COLO668 (cell line): ENCODE measurements around the gene GNB5.
"Not testable (repeated sequence)": the region's sequence is repeated elsewhere in the genome, so short reads cannot be mapped to it uniquely, and the experiment has no call there.

Experiments used
- DNase-seq: peaks from one replicate; lab custom pipeline; 2025; ENCODE audit not compliant: unreplicated experiment; lab: John Stamatoyannopoulos, UW

GNB5 gene

GRCh38 chr15:52171807-52172206 is 19.4 kb downstream of the GNB5 start:
- DNase-seq: no peak

GRCh38 chr15:52171386-52171785 is 19.8 kb downstream of the GNB5 start:
- DNase-seq: no peak

- DNase-seq: not testable (repeated sequence)
Observed at GRCh38 chr15:52170199-52170598, 21.0 kb downstream of the GNB5 start.

GRCh38 chr15:52165494-52166131 is 25.6 kb downstream of the GNB5 start:
- DNase-seq: not testable (repeated sequence)

- DNase-seq: no peak
Observed at GRCh38 chr15:52164631-52165265, 26.4 kb downstream of the GNB5 start.

GRCh38 chr15:52163321-52164190 is 27.6 kb downstream of the GNB5 start:
- DNase-seq: peak; percentile 14

GRCh38 chr15:52162876-52163275 is 28.3 kb downstream of the GNB5 start:
- DNase-seq: no peak

GRCh38 chr15:52162260-52162659 is 28.9 kb downstream of the GNB5 start:
- no peak for DNase-seq

GRCh38 chr15:52161406-52161966 is 29.7 kb downstream of the GNB5 start:
- no peak for DNase-seq

GRCh38 chr15:52159645-52160044 is 31.5 kb downstream of the GNB5 start:
- no peak for DNase-seq

GRCh38 chr15:52158084-52158765 is 33.0 kb downstream of the GNB5 start:
- no peak for DNase-seq

- DNase-seq: no peak
Observed at GRCh38 chr15:52155878-52156277, 35.3 kb downstream of the GNB5 start.

- no peak for DNase-seq
Observed at GRCh38 chr15:52154896-52155865, 36.0 kb downstream of the GNB5 start.

GRCh38 chr15:52153900-52154895 is 37.0 kb downstream of the GNB5 start:
- peak; percentile 21 for DNase-seq

GRCh38 chr15:52151353-52151752 is 39.8 kb downstream of the GNB5 start:
- DNase-seq: no peak

- DNase-seq: no peak
Observed at GRCh38 chr15:52150871-52151270, 40.3 kb downstream of the GNB5 start.

- DNase-seq: no peak
Observed at GRCh38 chr15:52150043-52150825, 41.0 kb downstream of the GNB5 start.

GRCh38 chr15:52148403-52148802 is 42.8 kb downstream of the GNB5 start:
- DNase-seq: no peak
